Stimulated activated CD8-positive, alpha-beta memory T cell treated with anti-CD3 and anti-CD28 coated beads, Interleukin-2, amount 100 ng/mL, for 48 hours (primary cell): ENCODE data around the gene GET4.
"Not testable (repeated sequence)": the region's sequence is repeated elsewhere in the genome, so short reads cannot be mapped to it uniquely, and the experiment has no call there.

Source experiments
- DNase-seq, 2 donors: peaks; one replicate each; pipeline ENCODE4 v3.0.0-alpha.2; 2020; ENCODE audit warnings: low read depth in 2 of 2

GET4 gene

DNA sequence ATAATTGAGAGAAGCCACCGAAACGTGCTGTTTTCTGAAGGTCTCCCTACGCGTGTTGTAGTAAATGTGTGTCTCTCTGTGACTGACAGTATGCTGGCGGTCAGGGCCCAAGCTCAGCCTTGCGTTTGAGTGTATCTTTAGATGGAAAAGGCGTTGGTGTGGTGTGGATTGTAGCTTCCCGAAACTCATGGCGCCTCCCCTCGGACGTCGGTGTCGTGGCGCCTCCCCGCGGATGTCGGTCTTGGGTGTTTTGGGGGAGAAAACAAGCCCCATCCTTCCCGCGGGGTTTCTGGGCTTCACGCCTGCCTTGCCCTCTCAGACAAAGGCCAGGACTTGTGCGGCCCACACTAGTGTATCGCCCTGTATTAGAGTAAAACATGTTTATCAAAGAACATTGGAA, 31.3 kb upstream of the GET4 start:
- DNase-seq = no peak

DNA sequence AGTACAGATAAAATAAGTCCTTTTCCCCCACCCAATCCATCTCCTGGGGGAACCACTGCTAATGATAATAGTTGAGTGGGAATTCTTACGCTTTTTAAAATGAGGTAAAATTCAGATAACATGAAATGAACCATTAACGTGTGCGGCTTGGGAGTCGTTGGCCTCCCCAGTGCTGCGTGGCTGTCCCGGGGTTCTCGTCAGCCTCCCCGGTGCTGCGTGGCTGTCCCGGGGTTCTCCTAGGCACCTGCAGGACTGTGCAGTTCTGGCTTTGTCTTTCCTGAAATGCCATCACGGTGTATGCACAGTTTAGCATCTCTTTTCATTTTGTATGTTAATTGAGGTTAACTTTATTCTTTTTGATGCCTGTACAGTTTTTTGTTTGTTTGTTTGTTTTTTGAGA, 30.6 kb upstream of the GET4 start:
- DNase-seq = no peak

DNA sequence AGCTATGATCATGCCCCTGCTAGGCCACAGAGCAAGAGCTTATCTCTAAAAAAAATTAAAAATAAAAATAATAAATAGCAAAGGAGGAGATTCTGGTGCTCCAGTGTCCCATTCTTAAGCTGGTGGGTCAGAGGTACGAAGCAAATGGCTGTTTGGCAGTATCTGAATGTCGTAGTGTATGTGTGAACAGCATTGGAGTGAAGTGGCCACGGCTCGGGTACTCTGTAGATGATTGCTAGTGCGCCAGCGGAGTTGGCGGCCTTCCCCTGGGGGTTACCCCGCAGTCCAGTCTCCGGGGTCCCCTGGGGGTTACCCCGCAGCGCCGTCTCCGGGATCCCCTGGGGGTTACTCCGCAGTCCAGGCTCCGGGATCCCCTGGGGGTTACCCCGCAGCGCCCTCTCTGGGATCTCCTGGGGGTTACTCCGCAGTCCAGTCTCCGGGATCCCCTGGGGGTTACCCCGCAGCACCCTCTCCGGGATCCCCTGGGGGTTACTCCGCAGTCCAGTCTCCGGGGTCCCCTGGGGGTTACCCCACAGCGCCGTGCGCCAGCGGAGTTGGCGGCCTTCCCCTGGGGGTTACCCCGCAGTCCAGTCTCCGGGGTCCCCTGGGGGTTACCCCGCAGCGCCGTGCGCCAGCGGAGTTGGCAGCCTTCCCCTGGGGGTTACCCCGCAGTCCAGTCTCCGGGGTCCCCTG, 29.2 kb upstream of the GET4 start:
- DNase-seq = not testable (repeated sequence)

DNA sequence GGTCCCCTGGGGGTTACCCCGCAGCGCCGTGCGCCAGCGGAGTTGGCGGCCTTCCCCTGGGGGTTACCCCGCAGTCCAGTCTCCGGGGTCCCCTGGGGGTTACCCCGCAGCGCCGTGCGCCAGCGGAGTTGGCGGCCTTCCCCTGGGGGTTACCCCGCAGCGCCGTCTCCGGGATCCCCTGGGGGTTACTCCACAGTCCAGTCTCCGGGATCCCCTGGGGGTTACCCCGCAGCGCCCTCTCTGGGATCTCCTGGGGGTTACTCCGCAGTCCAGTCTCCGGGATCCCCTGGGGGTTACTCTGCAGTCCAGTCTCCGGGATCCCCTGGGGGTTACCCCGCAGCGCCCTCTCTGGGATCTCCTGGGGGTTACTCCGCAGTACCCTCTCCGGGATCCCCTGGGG, 28.6 kb upstream of the GET4 start:
- DNase-seq = not testable (repeated sequence)

DNA sequence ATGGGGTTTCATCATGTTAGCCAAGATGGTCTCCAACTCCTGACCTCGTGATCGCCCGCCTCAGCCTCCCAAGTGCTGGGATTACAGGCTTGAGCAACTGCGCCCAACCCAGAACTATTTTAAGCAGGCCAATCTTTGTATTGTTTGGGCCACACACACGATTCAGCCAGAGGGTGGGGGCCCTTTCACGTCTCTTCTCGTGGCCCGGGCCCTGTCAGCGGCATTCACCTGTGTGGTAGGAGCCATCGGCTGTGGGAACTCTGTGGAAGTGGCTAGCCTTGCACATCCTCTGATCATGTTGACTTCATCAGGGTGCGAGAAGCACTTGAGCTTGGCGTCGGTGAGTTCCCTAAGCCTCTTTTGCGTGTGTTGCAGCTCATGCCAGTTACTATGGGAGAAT, 27.2 kb upstream of the GET4 start:
- no peak for DNase-seq

DNA sequence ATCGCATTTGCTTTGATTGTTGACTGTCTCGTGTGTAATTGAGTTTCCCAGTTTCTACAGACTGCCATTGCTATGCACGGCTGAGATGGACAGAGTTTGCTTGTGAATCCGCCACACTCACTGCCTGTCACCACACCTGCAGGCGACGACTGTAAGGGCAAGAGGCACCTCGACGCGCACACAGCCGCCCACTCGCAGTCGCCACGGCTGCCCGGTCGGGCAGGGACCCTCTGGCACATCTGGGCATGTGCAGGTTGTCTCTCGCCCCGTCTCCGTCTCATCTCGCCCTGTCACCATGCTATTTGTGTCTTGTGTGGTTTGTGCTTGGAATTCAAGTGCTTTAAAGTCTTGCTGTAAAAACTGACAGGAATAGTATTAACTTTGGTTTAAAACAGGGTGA, 26.6 kb upstream of the GET4 start:
- no peak for DNase-seq

- DNase-seq = no peak
These were observed 25.1 kb upstream of the GET4 start for GRCh38 chr7:851204-851603.

DNA sequence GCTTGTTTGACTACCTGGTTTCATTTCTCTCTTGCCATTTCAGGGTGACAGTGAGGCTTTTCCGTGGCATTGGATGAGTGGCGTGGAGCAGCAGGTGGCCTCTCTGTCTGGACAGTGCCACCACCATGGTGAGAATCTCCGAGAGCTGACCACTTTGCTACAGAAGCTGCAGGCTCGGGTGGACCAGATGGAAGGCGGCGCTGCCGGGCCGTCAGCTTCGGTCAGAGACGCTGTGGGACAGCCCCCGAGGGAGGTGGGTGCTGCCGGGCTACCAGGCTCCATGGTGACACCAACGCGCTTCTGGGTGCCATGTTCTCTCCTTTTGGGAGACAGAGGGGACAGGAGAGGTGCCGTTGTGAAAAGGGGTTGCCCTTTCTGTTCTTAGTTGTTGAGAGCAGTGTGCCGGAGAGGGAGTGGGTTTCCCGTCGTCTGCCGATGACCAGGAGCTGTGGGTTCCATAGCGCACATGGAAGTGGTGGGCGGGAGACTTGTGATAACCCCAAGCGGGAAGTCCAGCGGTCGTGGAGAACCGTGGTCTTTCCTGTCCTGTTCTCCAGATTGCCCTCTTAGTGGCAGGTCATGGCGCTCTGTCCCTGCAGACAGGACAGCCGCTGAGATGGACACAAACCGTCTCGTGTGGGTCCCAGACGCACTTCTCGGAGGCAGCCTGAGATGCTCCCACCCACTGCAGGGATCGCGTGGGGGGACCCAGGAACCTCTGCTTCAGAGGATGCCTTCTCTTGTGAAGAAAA, 22.8 kb upstream of the GET4 start:
- DNase-seq = no peak

DNA sequence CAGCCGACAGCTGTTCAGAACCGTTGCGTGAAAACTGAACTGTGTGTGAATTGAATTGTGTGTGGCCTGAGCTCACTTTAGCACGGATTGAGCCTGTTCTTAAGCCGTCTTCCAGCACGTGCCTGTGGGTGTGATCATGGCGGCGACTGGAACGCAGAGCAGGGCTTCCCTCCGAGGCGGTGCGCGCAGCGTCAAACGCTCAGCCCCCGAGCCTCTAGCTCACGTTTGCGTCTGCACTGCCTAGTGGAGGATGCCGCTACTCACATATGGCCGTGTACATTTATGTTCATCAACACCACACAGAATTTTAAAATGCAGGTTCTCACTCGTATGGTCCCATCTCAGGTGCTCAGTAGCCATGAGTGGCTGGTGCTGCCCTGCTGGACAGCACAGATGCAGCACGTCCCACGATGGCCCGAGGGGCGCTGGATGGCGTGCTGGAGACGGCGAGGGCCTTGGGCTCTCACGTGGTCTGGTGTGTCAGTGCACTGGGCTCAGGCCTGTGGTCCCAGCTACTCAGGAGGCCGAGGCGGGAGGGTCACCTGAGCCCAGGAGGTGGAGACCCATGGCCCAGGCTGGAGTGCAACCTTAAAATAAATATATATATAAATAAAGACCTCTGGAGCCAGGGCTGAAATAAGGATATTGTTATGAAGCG, 22.1 kb upstream of the GET4 start:
- no peak for DNase-seq

- DNase-seq = no peak
These were observed 20.5 kb upstream of the GET4 start for GRCh38 chr7:855686-856369.

DNA sequence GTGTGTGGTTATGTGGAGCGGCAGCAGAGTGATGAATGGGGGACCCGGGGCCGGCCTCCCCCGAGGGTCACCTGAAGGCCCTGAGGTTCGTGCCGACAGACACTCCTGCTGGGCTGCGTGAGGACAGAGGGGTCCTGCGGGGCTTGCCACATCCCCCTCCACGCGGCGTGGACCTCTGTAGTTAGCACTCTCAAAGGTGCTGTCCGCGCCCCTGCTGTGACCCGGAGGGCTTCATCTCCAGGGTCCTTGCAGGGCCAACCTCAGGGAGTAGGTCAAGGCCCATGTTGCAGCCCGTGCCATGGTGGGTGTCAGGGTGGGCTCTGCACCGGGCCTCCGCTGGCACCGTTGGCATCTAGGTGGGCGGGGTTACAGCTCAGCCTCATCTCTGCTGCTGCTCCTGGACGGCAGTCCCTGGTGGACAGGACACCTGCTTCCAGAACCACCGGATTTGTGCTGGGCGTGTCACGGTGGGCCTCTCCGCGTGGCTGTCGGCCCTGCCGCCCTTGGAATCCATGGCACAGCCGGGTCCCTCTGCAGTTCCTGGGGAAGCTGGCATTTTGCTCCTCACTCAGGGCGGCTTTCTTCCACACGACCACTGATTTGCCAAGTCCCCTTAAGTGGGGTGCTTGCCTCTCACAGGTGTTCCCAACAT, 19.8 kb upstream of the GET4 start:
- DNase-seq = no peak

DNA sequence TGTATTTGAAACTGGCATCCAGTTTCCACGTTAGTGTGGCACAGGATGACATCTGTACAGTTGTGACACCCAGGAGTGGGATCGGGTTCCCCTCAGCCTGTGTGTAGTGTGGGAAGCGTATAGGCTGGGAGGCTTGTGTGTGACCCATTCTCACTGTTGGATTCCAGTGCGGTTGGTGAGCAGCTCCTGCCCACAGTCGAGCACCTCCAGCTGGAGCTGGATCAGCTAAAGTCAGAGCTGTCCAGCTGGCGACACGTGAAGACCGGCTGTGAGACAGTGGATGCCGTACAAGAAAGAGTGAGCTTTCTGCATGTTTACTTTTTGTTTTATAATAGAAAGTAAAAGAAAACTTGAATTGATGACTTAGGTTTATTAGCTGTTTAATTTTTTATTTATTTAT, 18.7 kb upstream of the GET4 start:
- DNase-seq = no peak

- no peak for DNase-seq
These were observed 16.9 kb upstream of the GET4 start for GRCh38 chr7:859359-860030.

DNA sequence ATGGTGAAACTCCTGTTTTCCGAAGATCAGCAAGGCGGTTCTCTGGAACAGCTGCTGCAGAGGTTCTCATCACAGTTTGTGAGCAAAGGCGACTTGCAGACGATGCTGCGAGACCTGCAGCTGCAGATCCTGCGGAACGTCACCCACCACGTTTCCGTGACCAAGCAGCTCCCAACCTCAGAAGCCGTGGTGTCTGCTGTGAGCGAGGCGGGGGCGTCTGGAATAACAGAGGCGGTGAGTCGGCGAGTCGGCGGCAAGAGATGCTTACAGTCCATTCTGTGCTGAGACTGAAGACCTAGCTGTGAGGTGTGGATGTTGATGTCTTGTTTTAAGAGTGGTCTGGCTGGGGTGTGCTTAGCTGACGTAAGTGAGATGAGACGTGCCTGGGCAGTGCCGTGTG, 16.2 kb upstream of the GET4 start:
- DNase-seq = no peak

DNA sequence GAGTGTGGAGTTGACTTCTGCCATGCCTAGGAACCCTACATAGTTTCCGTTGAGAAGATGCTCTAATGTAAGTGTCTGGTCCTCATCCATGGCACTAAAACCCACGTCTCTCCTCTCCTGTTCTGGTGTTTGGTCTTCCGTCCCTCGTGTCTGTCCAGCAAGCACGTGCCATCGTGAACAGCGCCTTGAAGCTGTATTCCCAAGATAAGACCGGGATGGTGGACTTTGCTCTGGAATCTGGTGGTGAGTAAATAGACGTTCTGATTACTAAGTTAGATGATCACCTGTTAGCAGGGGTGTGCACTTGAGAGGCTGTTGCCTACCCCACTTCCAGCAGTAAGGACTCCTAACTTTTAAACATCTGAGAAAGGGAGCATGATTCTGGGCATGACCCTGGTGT, 15.1 kb upstream of the GET4 start:
- DNase-seq = no peak

- DNase-seq = no peak
These were observed 14.2 kb upstream of the GET4 start for GRCh38 chr7:862157-862556.

- DNase-seq = no peak
These were observed 13.2 kb upstream of the GET4 start for GRCh38 chr7:863106-863505.

DNA sequence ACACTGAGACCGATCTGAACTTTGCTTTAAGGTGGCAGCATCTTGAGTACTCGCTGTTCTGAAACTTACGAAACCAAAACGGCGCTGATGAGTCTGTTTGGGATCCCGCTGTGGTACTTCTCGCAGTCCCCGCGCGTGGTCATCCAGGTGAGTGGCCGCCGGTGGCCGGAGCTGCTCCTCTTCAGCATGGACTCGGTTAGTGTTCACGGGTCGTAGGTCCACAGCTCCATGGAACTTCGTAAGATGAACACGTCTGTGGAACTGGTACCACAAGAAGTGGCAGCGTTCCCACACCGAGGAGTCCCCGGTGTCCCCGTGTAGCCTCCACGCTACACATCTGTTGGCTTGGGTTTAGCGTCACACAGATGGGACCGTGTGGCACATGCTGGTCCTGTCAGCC, 10.4 kb upstream of the GET4 start:
- no peak for DNase-seq

DNA sequence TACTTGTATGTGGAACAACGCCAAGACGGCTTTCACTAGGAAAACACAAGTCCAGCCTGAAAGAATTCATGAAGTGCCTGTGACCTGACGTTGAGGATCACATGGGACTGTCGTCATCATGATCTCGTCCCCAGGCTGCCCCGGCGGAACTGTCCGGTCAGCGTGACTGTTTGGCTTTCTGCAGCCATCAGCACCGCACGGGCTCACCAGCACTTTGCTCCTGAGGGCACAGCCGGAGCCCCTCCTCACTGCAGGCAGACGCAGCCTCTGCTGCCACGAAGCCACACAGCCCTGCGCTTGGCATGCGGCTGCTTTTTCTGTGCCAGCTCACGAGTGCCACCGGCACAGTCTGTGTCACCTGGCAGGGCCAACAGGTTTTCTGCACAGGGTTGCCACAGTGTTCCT, 9.4 kb upstream of the GET4 start:
- DNase-seq = no peak

GRCh38 chr7:867406-868188, 8.8 kb upstream of the GET4 start:
- DNase-seq = no peak

- no peak for DNase-seq
These were observed 8.2 kb upstream of the GET4 start for GRCh38 chr7:868189-868486.
